ENCODE results near the gene CD22. TPM values are rescaled to one million over a fixed set of nuclear protein-coding genes. Genes with fewer than 3 reads are reported as not detected.
"Not testable (repeated sequence)": the region's sequence is repeated elsewhere in the genome, so short reads cannot be mapped to it uniquely, and the experiment has no call there.

The CD22 gene
- total RNA-seq, 2 donors from 2014 or later = 7.0 to 48.2 TPM

GRCh38 chr19:35379545-35379944, 50.6 kb downstream of the CD22 start:
- H3K27ac Mint-ChIP-seq; H3K9me3 Mint-ChIP-seq; DNase-seq (ENCODE audit: low spot score in 2 of 2); H3K36me3 Mint-ChIP-seq; ATAC-seq: not testable (repeated sequence)

- Mint-ChIP-seq H3K27ac (no peak overlapping the region), H3K9me3 (peaks cover 0 to 9% of the 10 kb centered on the region in 2 donors), H3K36me3 (peaks cover 0 to 6% of the 10 kb centered on the region in 2 donors)
- DNase-seq (ENCODE audit: low spot score in 2 of 2) = no peak
- no peak for ATAC-seq
These were observed 51.0 kb downstream of the CD22 start for GRCh38 chr19:35379992-35380391.

GRCh38 chr19:35380450-35381124, 51.6 kb downstream of the CD22 start:
- DNase-seq (ENCODE audit: low spot score in 2 of 2) = no peak
- ATAC-seq = no peak
- H3K9me3 Mint-ChIP-seq = peaks cover 0 to 9% of the 10 kb centered on the region in 2 donors
- peaks cover 0 to 6% of the 10 kb centered on the region in 2 donors for H3K36me3 Mint-ChIP-seq
- no peak overlapping the region for H3K27ac Mint-ChIP-seq

- no peak overlapping the region for H3K27ac Mint-ChIP-seq
- peaks cover 1 to 11% of the 10 kb centered on the region in 2 donors for H3K9me3 Mint-ChIP-seq
- ATAC-seq = no peak
- H3K36me3 Mint-ChIP-seq = peaks cover 1 to 8% of the 10 kb centered on the region in 2 donors
- DNase-seq (ENCODE audit: low spot score in 2 of 2) = no peak
These were observed 52.3 kb downstream of the CD22 start for GRCh38 chr19:35381318-35381717.

- ATAC-seq = no peak
- peaks cover 6 to 13% of the 10 kb centered on the region in 2 donors for H3K36me3 Mint-ChIP-seq
- H3K27ac Mint-ChIP-seq = no peak overlapping the region
- peaks cover 4 to 16% of the 10 kb centered on the region in 2 donors for H3K9me3 Mint-ChIP-seq
- no peak for DNase-seq (ENCODE audit: low spot score in 2 of 2)
These were observed 52.9 kb downstream of the CD22 start for GRCh38 chr19:35381926-35382325.

- DNase-seq (ENCODE audit: low spot score in 2 of 2) (no peak), ATAC-seq (no peak)
- Mint-ChIP-seq H3K36me3 (peaks cover 6 to 13% of the 10 kb centered on the region in 2 donors), H3K27ac (no peak overlapping the region), H3K9me3 (peaks cover 4 to 14% of the 10 kb centered on the region in 2 donors)
These were observed 54.5 kb downstream of the CD22 start for GRCh38 chr19:35383536-35383935.

- ATAC-seq (no peak), DNase-seq (ENCODE audit: low spot score in 2 of 2) (no peak)
- H3K27ac Mint-ChIP-seq = no peak overlapping the region
- peaks cover 4 to 10% of the 10 kb centered on the region in 2 donors for H3K9me3 Mint-ChIP-seq
- peaks cover 6 to 13% of the 10 kb centered on the region in 2 donors for H3K36me3 Mint-ChIP-seq
These were observed 59.5 kb downstream of the CD22 start for GRCh38 chr19:35388277-35389054.

GRCh38 chr19:35389192-35389861, 60.3 kb downstream of the CD22 start:
- Mint-ChIP-seq H3K27ac (no peak overlapping the region), H3K9me3 (peaks cover 4 to 10% of the 10 kb centered on the region in 2 donors), H3K36me3 (peaks cover 6 to 13% of the 10 kb centered on the region in 2 donors)
- DNase-seq (ENCODE audit: low spot score in 2 of 2) (no peak), ATAC-seq (no peak)

GRCh38 chr19:35392742-35393715, 64.0 kb downstream of the CD22 start:
- no peak for ATAC-seq
- no peaks in the 10 kb centered on the region for H3K9me3 Mint-ChIP-seq

GRCh38 chr19:35395382-35396199, 66.6 kb downstream of the CD22 start:
- no peak for DNase-seq (ENCODE audit: low spot score in 2 of 2)
- H3K27ac Mint-ChIP-seq = no peak overlapping the region
- no peaks in the 10 kb centered on the region for H3K9me3 Mint-ChIP-seq
- no peak for ATAC-seq
- H3K36me3 Mint-ChIP-seq = no peaks in the 10 kb centered on the region

More at GRCh38 chr19:35392742-35393715, 64.0 kb downstream of the CD22 start:
- H3K27ac Mint-ChIP-seq = no peak overlapping the region
- no peak for DNase-seq (ENCODE audit: low spot score in 2 of 2)
- no peaks in the 10 kb centered on the region for H3K36me3 Mint-ChIP-seq

- Mint-ChIP-seq H3K27ac (no peak overlapping the region), H3K9me3 (no peaks in the 10 kb centered on the region), H3K36me3 (no peaks in the 10 kb centered on the region)
- DNase-seq (ENCODE audit: low spot score in 2 of 2) (no peak), ATAC-seq (no peak)
These were observed 67.4 kb downstream of the CD22 start for GRCh38 chr19:35396240-35396885.

Other genes with a start within 250 kb of the CD22 start
- gene FXYD3, start 213.4 kb upstream of the CD22 start, total RNA-seq = not detected
- gene LGI4, start 194.1 kb upstream of the CD22 start, total RNA-seq = 1 to 10 TPM; 1.5 to 2.7 TPM
- 1 to 10 TPM; 1.4 to 2.1 TPM for gene FXYD1, start 190.4 kb upstream of the CD22 start, total RNA-seq
- gene FXYD7, start 185.9 kb upstream of the CD22 start, total RNA-seq = 1 to 10 TPM in 1 of 2 donors, under 1 TPM in 1; 0.82 to 1.8 TPM
- 100 to 1,000 TPM; 279 to 283 TPM for gene FXYD5, start 174.5 kb upstream of the CD22 start, total RNA-seq
- not detected for gene FAM187B, start 100.4 kb upstream of the CD22 start, total RNA-seq
- 10 to 100 TPM; 10.3 to 41.0 TPM for gene LSR, start 80.2 kb upstream of the CD22 start, total RNA-seq
- 100 to 1,000 TPM; 146 to 150 TPM for gene USF2, start 60.2 kb upstream of the CD22 start, total RNA-seq
- gene HAMP, start 46.7 kb upstream of the CD22 start, total RNA-seq = 1 to 10 TPM in 1 of 2 donors, under 1 TPM in 1; 0.61 to 1.7 TPM
- 1 to 10 TPM in 1 of 2 donors, under 1 TPM in 1; 0.61 to 1.7 TPM for gene MAG, start 37.0 kb upstream of the CD22 start, total RNA-seq
- 1 to 10 TPM in 1 of 2 donors, under 1 TPM in 1; 0.23 to 1.5 TPM for gene FFAR1, start 18.7 kb downstream of the CD22 start, total RNA-seq
- gene FFAR3, start 29.3 kb downstream of the CD22 start, total RNA-seq = 1 to 10 TPM; 1.4 to 5.1 TPM
- 1 to 10 TPM in 1 of 2 donors, under 1 TPM in 1; 0.50 to 1.8 TPM for gene GPR42, start 41.9 kb downstream of the CD22 start, total RNA-seq
- not detected for gene FFAR2, start 119.1 kb downstream of the CD22 start, total RNA-seq
- not detected for gene KRTDAP, start 161.3 kb downstream of the CD22 start, total RNA-seq
- gene DMKN, start 184.5 kb downstream of the CD22 start, total RNA-seq = 1 to 10 TPM in 1 of 2 donors, under 1 TPM in 1; 0.46 to 3.6 TPM
- gene SBSN, start 199.1 kb downstream of the CD22 start, total RNA-seq = not detected
- gene GAPDHS, start 204.3 kb downstream of the CD22 start, total RNA-seq = not detected
- 10 to 100 TPM; 44.1 to 69.1 TPM for gene TMEM147, start 216.4 kb downstream of the CD22 start, total RNA-seq
- gene ATP4A, start 234.5 kb downstream of the CD22 start, total RNA-seq = not detected